GM10248 (cell line): ENCODE measurements around the gene FBXO21.

ENCODE experiments used
- CTCF ChIA-PET: fragments of 300-600 bp; sonication (Branson Sonifier 250); formaldehyde crosslinking; extraction: SDS; loops from one replicate; lab custom pipeline; 2021; ENCODE audit warnings: antibody characterized with exemption; lab: Yijun Ruan, JAX
- POLR2A ChIA-PET: fragments of 350-650 bp; sonication (Branson Sonifier 250); formaldehyde crosslinking; extraction: SDS; loops from one replicate; lab custom pipeline; 2020; ENCODE audit warnings: antibody characterized with exemption; lab: Yijun Ruan, JAX
- DNase-seq: peaks from one replicate; pipeline ENCODE4 v3.0.0; 2012; ENCODE audit errors: extremely low spot score
- TF ChIP-seq, protein P1 (sequence below): IDR thresholded peaks from 2 replicates; pipeline ENCODE4 v1.5.1; 2012; ENCODE audit warnings: mild to moderate bottlenecking, low read depth; ENCODE audit errors: extremely low read depth, missing control alignments, control extremely low read depth

FBXO21 gene

DNA sequence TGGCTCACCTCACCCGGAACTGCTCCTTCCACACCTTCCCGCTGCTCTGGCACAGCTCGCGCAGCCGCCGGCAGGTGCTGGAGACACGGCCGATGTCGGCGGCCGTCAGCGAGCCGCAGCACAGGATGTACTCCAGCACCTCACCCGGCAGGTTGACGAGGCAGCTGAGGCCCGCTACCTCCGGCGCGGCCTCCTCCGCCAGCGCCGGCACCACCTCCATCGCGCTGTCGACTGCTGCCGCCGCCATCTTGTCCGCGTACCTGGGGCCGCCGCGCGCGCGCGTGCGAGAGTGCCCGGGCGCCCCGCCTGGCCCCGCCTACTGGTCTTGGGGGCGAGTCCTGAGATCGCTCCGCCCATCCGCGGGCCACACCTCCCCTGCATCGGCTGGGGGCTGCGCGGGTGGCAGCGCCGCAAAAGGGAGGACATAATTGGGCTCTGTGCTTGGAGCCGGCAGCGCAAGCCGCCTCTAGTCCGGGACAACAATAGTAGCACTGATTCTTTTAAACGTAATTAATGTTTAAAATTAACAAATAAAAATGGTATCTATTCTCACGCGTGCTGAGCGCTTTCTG is at the start of gene FBXO21:
Gene FBXO21, minus strand, starts transcription at position 261 of the 572 bp plus-strand sequence. Its CDS starts 14 bp downstream, at position 247.
- ChIA-PET POLR2A (no interaction called here), CTCF (no interaction called here)
- TF ChIP-seq, protein P1, sequence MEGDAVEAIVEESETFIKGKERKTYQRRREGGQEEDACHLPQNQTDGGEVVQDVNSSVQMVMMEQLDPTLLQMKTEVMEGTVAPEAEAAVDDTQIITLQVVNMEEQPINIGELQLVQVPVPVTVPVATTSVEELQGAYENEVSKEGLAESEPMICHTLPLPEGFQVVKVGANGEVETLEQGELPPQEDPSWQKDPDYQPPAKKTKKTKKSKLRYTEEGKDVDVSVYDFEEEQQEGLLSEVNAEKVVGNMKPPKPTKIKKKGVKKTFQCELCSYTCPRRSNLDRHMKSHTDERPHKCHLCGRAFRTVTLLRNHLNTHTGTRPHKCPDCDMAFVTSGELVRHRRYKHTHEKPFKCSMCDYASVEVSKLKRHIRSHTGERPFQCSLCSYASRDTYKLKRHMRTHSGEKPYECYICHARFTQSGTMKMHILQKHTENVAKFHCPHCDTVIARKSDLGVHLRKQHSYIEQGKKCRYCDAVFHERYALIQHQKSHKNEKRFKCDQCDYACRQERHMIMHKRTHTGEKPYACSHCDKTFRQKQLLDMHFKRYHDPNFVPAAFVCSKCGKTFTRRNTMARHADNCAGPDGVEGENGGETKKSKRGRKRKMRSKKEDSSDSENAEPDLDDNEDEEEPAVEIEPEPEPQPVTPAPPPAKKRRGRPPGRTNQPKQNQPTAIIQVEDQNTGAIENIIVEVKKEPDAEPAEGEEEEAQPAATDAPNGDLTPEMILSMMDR = no peak
- DNase-seq = peak; percentile 98

DNA sequence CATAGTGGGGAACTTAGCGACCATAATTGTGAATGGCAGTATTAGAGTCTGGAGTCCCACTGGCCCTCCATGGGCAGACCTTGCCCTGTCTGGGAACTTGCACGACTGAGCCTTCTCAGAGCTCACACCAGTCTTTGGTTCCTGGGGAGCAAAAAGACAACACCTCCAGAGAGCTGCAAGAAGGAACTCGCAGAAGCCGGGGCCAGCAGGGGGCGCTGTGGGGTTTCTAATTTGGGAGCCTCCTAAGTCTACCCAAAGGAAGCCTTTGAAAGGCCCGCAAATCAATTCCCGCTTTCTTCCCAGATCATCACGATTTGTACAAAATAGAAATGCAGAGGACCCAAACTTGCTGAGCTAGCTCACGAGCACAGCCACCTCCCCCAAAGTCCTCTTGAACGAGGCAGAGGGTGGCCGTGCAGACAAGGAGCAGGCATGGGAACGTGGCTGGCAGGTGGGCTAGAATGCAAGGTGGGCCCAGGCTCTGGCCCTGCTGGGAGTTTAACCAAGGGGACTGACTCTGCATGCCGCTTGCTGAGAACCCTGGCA is 46.3 kb upstream of the FBXO21 start:
- TF ChIP-seq, protein P1 = peak; percentile 68
- peak; percentile 75 for DNase-seq
- ChIA-PET POLR2A (no interaction called here), CTCF (interaction anchor here (0.6 to 5.4 kb wide), 24 partner anchors 8 to 1431 kb away, joined by 3 to 41 read pairs (median 4); no protein-coding TSS in a partner anchor)

GRCh38 chr12:117235261-117235660 is 45.0 kb upstream of the FBXO21 start:
- ChIA-PET POLR2A (no interaction called here), CTCF (interaction anchor here (1.3 to 5.4 kb wide), 4 partner anchors 15 to 615 kb away, joined by 3 to 41 read pairs (median 17); no protein-coding TSS in a partner anchor)
- no peak for DNase-seq
- TF ChIP-seq, protein P1 = no peak

DNA sequence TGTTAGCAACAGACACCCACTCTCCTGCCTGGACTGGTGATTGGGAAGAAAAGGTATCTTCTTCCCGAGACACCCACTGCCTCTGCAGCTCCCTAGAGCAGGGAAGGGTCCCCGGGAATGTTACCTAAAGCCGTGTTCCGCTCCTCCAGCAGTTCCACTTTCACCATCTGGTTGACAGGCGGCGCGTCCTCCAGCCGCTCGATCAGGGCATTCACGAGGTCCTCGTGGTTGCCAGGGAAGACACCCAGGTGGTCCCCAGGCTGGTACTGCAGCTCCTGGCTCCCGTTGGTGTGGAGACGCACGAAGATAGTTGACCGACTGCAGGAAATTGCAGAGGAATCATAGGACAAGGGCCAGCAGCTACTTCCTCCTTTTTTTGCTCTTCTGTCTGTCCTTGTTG is 44.2 kb upstream of the FBXO21 start:
- CTCF ChIA-PET = interaction anchor here (1.0 to 5.4 kb wide), 6 partner anchors 17 to 623 kb away, joined by 3 to 41 read pairs (median 4); no protein-coding TSS in a partner anchor
- no peak for DNase-seq
- TF ChIP-seq, protein P1 = no peak
- POLR2A ChIA-PET = no interaction called here

- TF ChIP-seq, protein P1 = no peak
- no peak for DNase-seq
- ChIA-PET POLR2A (no interaction called here), CTCF (no interaction called here)
Observed at GRCh38 chr12:117231750-117232149, 41.5 kb upstream of the FBXO21 start.

GRCh38 chr12:117228239-117228638 is 38.0 kb upstream of the FBXO21 start:
- TF ChIP-seq, protein P1 = no peak
- DNase-seq = no peak
- CTCF ChIA-PET = interaction anchor here (2.3 kb wide), 1 partner anchor 9 kb away, joined by 9 read pairs; no protein-coding TSS in a partner anchor
- POLR2A ChIA-PET = no interaction called here
